Measurements from ENCODE around the gene TMEM212. TPM values are rescaled to one million over a fixed set of nuclear protein-coding genes. Genes with fewer than 3 reads are reported as not detected.

Gene TMEM212
- total and polyA plus RNA-seq, 2 experiments from 2014 or later: not detected

- Histone ChIP-seq H3K27me3 (replicated peaks; ENCODE audit: insufficient read depth) (no peaks in the 10 kb centered on the region), H3K9me2 (ENCODE audit: insufficient read depth) (no peaks in the 10 kb centered on the region), H4K20me1 (ENCODE audit: insufficient read depth) (no peaks in the 10 kb centered on the region), H3K27ac (no peak overlapping the region), H3K4me1 (ENCODE audit: insufficient read depth) (peaks cover 43% of the 10 kb centered on the region), H3F3A (ENCODE audit: insufficient read depth) (peaks cover 30% of the 10 kb centered on the region), H2AFZ (no peak overlapping the region), H3K9ac (no peak overlapping the region), H3K79me2 (ENCODE audit: insufficient read depth) (no peaks in the 10 kb centered on the region), H3K9me3 (ENCODE audit: low read depth) (no peaks in the 10 kb centered on the region), H3K4me3 (no peak overlapping the region), H3K36me3 (ENCODE audit: low read depth) (no peaks in the 10 kb centered on the region), H3K4me2 (ENCODE audit: unreplicated experiment) (peak overlapping the region; percentile 11)
- TF ChIP-seq EZH2phosphoT487 (IDR thresholded peaks at IDR 0.05; ENCODE audit: insufficient read depth, low read depth) (no peak), EZH2 (IDR thresholded peaks at IDR 0.05; ENCODE audit: insufficient read depth, poor library complexity, severe bottlenecking) (no peak)
- in situ Hi-C loops (cut with MboI): no loop called here
- 56 to 64% methylated on average over 6 of the region's 6 CpGs for WGBS, 2 experiments (ENCODE audit: low coverage in 1 of 2, low lambda C conversion rate in 2 of 2, missing lambda C conversion rate in 2 of 2)
- DNase-seq: peak; percentile 30
These were observed 38.3 kb upstream of the TMEM212 start for GRCh38 chr3:171804618-171805389.

- no peaks in the 10 kb centered on the region for H3K79me2 ChIP-seq (ENCODE audit: insufficient read depth)
- H3K4me1 ChIP-seq (ENCODE audit: insufficient read depth): peaks cover 45% of the 10 kb centered on the region
- H3K27me3 ChIP-seq (replicated peaks; ENCODE audit: insufficient read depth): no peaks in the 10 kb centered on the region
- no peaks in the 10 kb centered on the region for H3K9me2 ChIP-seq (ENCODE audit: insufficient read depth)
- no peak for TF ChIP-seq EZH2 (IDR thresholded peaks at IDR 0.05; ENCODE audit: insufficient read depth, poor library complexity, severe bottlenecking)
- TF ChIP-seq EZH2phosphoT487 (IDR thresholded peaks at IDR 0.05; ENCODE audit: insufficient read depth, low read depth): no peak
- 46 to 51% methylated on average over 3 of the region's 3 CpGs for WGBS, 2 experiments (ENCODE audit: low coverage in 1 of 2, low lambda C conversion rate in 2 of 2, missing lambda C conversion rate in 2 of 2)
- no peak overlapping the region for H2AFZ ChIP-seq
- H3K27ac ChIP-seq: peak overlapping the region; percentile 49
- peak overlapping the region; percentile 55 for H3K4me2 ChIP-seq (ENCODE audit: unreplicated experiment)
- DNase-seq: no peak
- H3K4me3 ChIP-seq: no peak overlapping the region
- H3F3A ChIP-seq (ENCODE audit: insufficient read depth): peaks cover 32% of the 10 kb centered on the region
- peak overlapping the region; percentile 56 for H3K9ac ChIP-seq
- in situ Hi-C loops (cut with MboI): no loop called here
- H3K36me3 ChIP-seq (ENCODE audit: low read depth): no peaks in the 10 kb centered on the region
- H3K9me3 ChIP-seq (ENCODE audit: low read depth): no peaks in the 10 kb centered on the region
- no peaks in the 10 kb centered on the region for H4K20me1 ChIP-seq (ENCODE audit: insufficient read depth)
These were observed 37.5 kb upstream of the TMEM212 start for GRCh38 chr3:171805687-171806086.

DNA sequence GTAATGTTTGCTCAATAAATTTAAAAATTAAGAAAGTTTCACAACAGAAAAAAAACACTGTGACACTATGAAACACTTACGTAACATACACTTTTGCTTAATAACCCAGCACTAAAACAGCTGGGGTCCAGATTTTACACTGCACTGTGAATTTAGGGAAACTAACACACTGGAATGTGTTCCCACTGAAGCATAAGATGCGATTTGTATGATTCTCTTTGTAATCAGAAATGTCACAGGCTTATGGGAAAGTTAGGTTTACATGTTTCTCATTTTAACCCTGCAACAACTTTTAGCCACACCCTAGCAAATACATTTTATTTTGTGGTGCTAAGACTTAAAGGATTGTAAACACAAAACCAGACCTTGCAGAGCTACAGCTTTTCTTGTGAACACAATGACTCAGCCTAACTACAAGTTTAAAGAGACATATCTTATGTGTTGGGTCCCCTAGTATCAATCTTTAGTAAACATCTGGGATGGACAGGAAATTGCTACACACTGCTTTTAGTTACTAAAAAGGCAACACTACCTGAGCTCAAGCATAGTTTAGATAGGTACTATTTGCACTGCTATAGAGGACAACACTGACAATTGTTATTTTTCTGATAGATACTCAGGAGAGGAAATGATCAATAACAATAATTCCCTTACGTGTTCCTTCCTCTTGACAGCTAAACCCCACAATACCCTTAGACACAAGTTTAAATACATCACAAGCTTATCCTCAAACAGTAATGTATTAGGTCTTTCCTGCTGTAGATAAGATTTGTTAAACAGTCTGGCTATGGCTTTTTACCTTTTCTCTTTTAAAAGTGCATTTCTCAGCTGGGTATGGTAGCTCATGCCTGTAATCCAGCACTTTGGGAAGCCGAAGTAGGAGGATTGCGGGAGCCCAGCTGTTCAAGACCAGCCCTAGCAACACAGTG, 36.7 kb upstream of the TMEM212 start:
- H3K27me3 ChIP-seq (replicated peaks; ENCODE audit: insufficient read depth): no peaks in the 10 kb centered on the region
- peaks cover 47% of the 10 kb centered on the region for H3K4me1 ChIP-seq (ENCODE audit: insufficient read depth)
- TF ChIP-seq EZH2 (IDR thresholded peaks at IDR 0.05; ENCODE audit: insufficient read depth, poor library complexity, severe bottlenecking) (no peak), EZH2phosphoT487 (IDR thresholded peaks at IDR 0.05; ENCODE audit: insufficient read depth, low read depth) (no peak)
- no peak overlapping the region for H3K4me3 ChIP-seq
- peaks cover 33% of the 10 kb centered on the region for H3F3A ChIP-seq (ENCODE audit: insufficient read depth)
- no peak overlapping the region for H2AFZ ChIP-seq
- no peaks in the 10 kb centered on the region for H3K9me2 ChIP-seq (ENCODE audit: insufficient read depth)
- H3K27ac ChIP-seq: peak overlapping the region; percentile 49
- no peaks in the 10 kb centered on the region for H3K9me3 ChIP-seq (ENCODE audit: low read depth)
- 59 to 62% methylated on average over 5 of the region's 5 CpGs for WGBS, 2 experiments (ENCODE audit: low coverage in 1 of 2, low lambda C conversion rate in 2 of 2, missing lambda C conversion rate in 2 of 2)
- no peaks in the 10 kb centered on the region for H4K20me1 ChIP-seq (ENCODE audit: insufficient read depth)
- no peaks in the 10 kb centered on the region for H3K36me3 ChIP-seq (ENCODE audit: low read depth)
- DNase-seq: peak; percentile 78
- in situ Hi-C loops (cut with MboI): no loop called here
- peak overlapping the region; percentile 55 for H3K4me2 ChIP-seq (ENCODE audit: unreplicated experiment)
- no peaks in the 10 kb centered on the region for H3K79me2 ChIP-seq (ENCODE audit: insufficient read depth)
- H3K9ac ChIP-seq: peak overlapping the region; percentile 56

DNA sequence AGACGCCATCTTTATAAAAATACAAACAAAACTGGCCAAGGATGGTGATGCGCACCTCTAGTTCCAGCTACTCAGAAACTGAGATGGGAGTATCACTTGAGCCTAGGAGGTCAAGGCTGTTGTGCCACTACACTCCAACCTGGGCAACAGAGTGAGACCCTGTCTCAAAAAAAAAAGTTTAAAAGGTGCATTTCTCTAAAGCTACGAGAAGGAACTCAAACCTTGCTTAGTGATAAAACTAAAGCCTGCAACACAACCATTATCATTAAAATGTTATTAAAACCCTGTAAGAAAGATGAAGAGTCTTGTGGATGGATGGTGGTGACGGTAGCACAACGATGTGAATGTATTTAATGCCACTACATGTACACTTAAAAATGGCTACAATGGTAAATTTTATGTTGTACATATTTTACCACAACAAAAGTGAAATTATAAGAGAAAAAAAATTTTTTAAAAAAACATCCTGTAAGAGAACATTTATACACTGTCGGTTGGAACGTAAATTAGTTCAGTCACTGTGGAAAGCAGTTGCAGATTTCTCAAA, 35.9 kb upstream of the TMEM212 start:
- Histone ChIP-seq H3K27me3 (replicated peaks; ENCODE audit: insufficient read depth) (no peaks in the 10 kb centered on the region), H2AFZ (no peak overlapping the region), H3K27ac (no peak overlapping the region), H4K20me1 (ENCODE audit: insufficient read depth) (no peaks in the 10 kb centered on the region), H3K4me3 (no peak overlapping the region), H3K9me3 (ENCODE audit: low read depth) (no peaks in the 10 kb centered on the region), H3K79me2 (ENCODE audit: insufficient read depth) (no peaks in the 10 kb centered on the region), H3K9ac (no peak overlapping the region), H3K4me2 (ENCODE audit: unreplicated experiment) (no peak overlapping the region), H3K36me3 (ENCODE audit: low read depth) (no peaks in the 10 kb centered on the region), H3F3A (ENCODE audit: insufficient read depth) (peaks cover 33% of the 10 kb centered on the region), H3K9me2 (ENCODE audit: insufficient read depth) (no peaks in the 10 kb centered on the region), H3K4me1 (ENCODE audit: insufficient read depth) (peaks cover 45% of the 10 kb centered on the region)
- DNase-seq: no peak
- 94 to 95% methylated on average over 7 of the region's 7 CpGs for WGBS, 2 experiments (ENCODE audit: low coverage in 1 of 2, low lambda C conversion rate in 2 of 2, missing lambda C conversion rate in 2 of 2)
- TF ChIP-seq EZH2 (IDR thresholded peaks at IDR 0.05; ENCODE audit: insufficient read depth, poor library complexity, severe bottlenecking): no peak
- TF ChIP-seq EZH2phosphoT487 (IDR thresholded peaks at IDR 0.05; ENCODE audit: insufficient read depth, low read depth): no peak
- in situ Hi-C loops (cut with MboI): no loop called here

Measured in GM23248 (cell line).